Transverse colon (tissue), 3 donors: ENCODE data around the gene RRAD.
"Not testable (repeated sequence)": the region's sequence is repeated elsewhere in the genome, so short reads cannot be mapped to it uniquely, and the experiment has no call there.

Experiments
- CTCF ChIP-seq, 5 experiments: fragments of 200-600 bp in 3 of 5; fragments of 450-650 bp in 2 of 5; sonication (generic) in 3 of 5; IDR thresholded peaks; 1 replicate in 2 of 5; 2 replicates in 3 of 5; pipeline ENCODE4 v1.5.1; 2016 to 2017; ENCODE audit warnings: antibody characterized with exemption in 5 of 5, inconsistent platforms in 3 of 5, mild to moderate bottlenecking in 2 of 5, moderate library complexity in 1 of 5
- POLR2A ChIP-seq: fragments of 450-650 bp; IDR thresholded peaks from one replicate; pipeline ENCODE4 v1.6.1; 2016; ENCODE audit warnings: antibody characterized with exemption, mild to moderate bottlenecking, moderate library complexity

DNA sequence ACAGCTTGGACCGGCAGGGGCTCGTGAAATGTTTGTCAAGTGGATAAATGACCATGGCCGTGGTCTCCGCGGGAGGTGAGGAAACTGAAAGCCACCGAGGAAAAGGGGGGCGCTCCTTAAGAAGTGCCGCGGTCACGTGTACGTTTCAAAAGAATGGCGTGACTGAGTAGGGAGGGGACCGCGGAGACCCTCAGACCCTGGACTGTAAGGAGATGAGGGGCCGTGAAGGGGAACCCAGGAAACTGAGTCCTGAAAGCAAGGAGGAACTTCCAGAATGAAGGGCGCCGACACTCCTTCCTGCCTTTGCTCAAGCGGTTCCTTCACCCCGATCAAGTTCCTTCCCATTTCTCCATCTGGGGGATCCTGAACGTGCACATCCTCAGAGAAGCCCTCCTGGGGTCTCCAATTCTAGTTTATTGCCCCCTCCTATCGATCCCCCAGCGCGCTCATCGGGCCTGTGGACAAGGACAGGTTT is 9.5 kb upstream of the RRAD start:
- TF ChIP-seq CTCF (IDR thresholded peaks at IDR 0.05); POLR2A: not testable (repeated sequence)
